Measurements from ENCODE around the gene SSC5D.

- no peak for TF ChIP-seq CTCF (conservative IDR thresholded peaks at IDR 0.05 in 1 of 2, IDR thresholded peaks at IDR 0.05 in 1 of 2; ENCODE audit: low read depth in 1 of 2, low read length in 2 of 2)
- no peak for TF ChIP-seq EZH2 (IDR thresholded peaks at IDR 0.05; ENCODE audit: low read length, missing control alignments)
Observed at GRCh38 chr19:55476100-55476775, 12.0 kb upstream of the SSC5D start, which contains the start of gene ZNF628.

Data from fibroblast of lung (primary cell).